Neural cell (in vitro differentiated cells): Measurements from ENCODE around the gene CRACDL. TPM values are rescaled to one million over a fixed set of nuclear protein-coding genes. Genes with fewer than 3 reads are reported as not detected.

Experiments
- H2AFZ ChIP-seq: fragments of 200-600, 300-800 bp; sonication (generic), shearing (Covaris generic); 2 replicates; pipeline ENCODE4 v1.6.0; 2014; ENCODE audit warnings: low read depth, mild to moderate bottlenecking, antibody characterized with exemption, low read length, moderate library complexity
- H3F3A ChIP-seq: fragments of 200-600 bp; shearing (Covaris generic); 2 replicates; pipeline ENCODE4 v1.6.1; 2016; ENCODE audit warnings: mild to moderate bottlenecking, moderate library complexity, mixed read lengths, antibody characterized with exemption, low read length; ENCODE audit not compliant: insufficient read depth, poor library complexity, severe bottlenecking
- H3K27ac ChIP-seq: fragments of 200-600, 300-800 bp; sonication (generic), shearing (Covaris generic); 2 replicates; pipeline ENCODE4 v1.5.1; 2014; ENCODE audit warnings: mild to moderate bottlenecking, low read length, moderate library complexity
- H3K27me3 ChIP-seq: fragments of 300-800, 200-600 bp; sonication (generic), shearing (Covaris generic); 2 replicates; pipeline ENCODE4 v1.6.0; 2014; ENCODE audit warnings: mild to moderate bottlenecking, low read depth, low read length, moderate library complexity; ENCODE audit not compliant: insufficient read depth
- H3K36me3 ChIP-seq: fragments of 300-800, 200-600 bp; sonication (generic), shearing (Covaris generic); 2 replicates; pipeline ENCODE4 v1.5.1; 2014; ENCODE audit warnings: mild to moderate bottlenecking, antibody characterized with exemption, low read length, moderate library complexity; ENCODE audit not compliant: insufficient read depth
- H3K4me2 ChIP-seq: fragments of 300-800, 200-600 bp; sonication (generic), shearing (Covaris generic); 2 replicates; pipeline ENCODE4 v1.6.0; 2014; ENCODE audit warnings: mild to moderate bottlenecking, low read length
- H3K4me3 ChIP-seq: fragments of 300-800, 200-600 bp; sonication (generic), shearing (Covaris generic); 2 replicates; pipeline ENCODE4 v1.5.1; 2014; ENCODE audit warnings: mild to moderate bottlenecking, low read length, moderate library complexity
- H3K79me2 ChIP-seq: fragments of 200-600 bp; shearing (Covaris generic); replicated peaks from 2 replicates; pipeline ENCODE4 v1.6.0; 2014; ENCODE audit warnings: mild to moderate bottlenecking, low read length, moderate library complexity; ENCODE audit not compliant: insufficient read depth
- H3K9ac ChIP-seq: fragments of 300-800, 200-600 bp; sonication (generic), shearing (Covaris generic); 2 replicates; pipeline ENCODE4 v1.6.1; 2016; ENCODE audit warnings: mild to moderate bottlenecking, low read length, mixed read lengths
- H3K9me2 ChIP-seq: fragments of 200-600 bp; shearing (Covaris generic); 2 replicates; pipeline ENCODE4 v1.6.1; 2016; ENCODE audit warnings: mild to moderate bottlenecking, low read length, mixed read lengths; ENCODE audit not compliant: insufficient read depth
- H3K9me3 ChIP-seq: fragments of 200-600, 300-800 bp; sonication (generic), shearing (Covaris generic); 2 replicates; pipeline ENCODE4 v1.6.1; 2016; ENCODE audit warnings: mild to moderate bottlenecking, mixed run types, low read length, moderate library complexity, mixed read lengths
- H4K20me1 ChIP-seq: fragments of 200-600 bp; shearing (Covaris generic); 2 replicates; pipeline ENCODE4 v1.6.1; 2016; ENCODE audit warnings: mild to moderate bottlenecking, mixed run types; ENCODE audit not compliant: insufficient read depth
- CTCF ChIP-seq: fragments of 450-650 bp; IDR thresholded peaks from 2 replicates; pipeline ENCODE4 v1.5.1; 2014; ENCODE audit warnings: antibody characterized with exemption, mild to moderate bottlenecking, moderate library complexity; ENCODE audit not compliant: poor library complexity, severe bottlenecking
- EP300 ChIP-seq: fragments of 450-650 bp; conservative IDR thresholded peaks from 2 replicates; pipeline ENCODE4 v1.6.1; 2014; ENCODE audit warnings: antibody characterized with exemption, mild to moderate bottlenecking, moderate library complexity; ENCODE audit not compliant: poor library complexity, severe bottlenecking
- EZH2 ChIP-seq: fragments of 200-600, 300-800 bp; shearing (Covaris generic), sonication (generic); IDR thresholded peaks from 2 replicates; pipeline ENCODE4 v1.6.1; 2014; ENCODE audit warnings: antibody characterized with exemption, low read length, borderline replicate concordance, mild to moderate bottlenecking; ENCODE audit not compliant: insufficient read depth, poor library complexity, severe bottlenecking
- MXI1 ChIP-seq: fragments of 450-650 bp; conservative IDR thresholded peaks from 2 replicates; pipeline ENCODE4 v1.6.1; 2014; ENCODE audit warnings: antibody characterized with exemption, mild to moderate bottlenecking; ENCODE audit not compliant: poor library complexity, severe bottlenecking
- POLR2AphosphoS5 ChIP-seq: IDR thresholded peaks from 2 replicates; pipeline ENCODE4 v1.6.1; 2012
- RAD21 ChIP-seq: fragments of 450-650 bp; conservative IDR thresholded peaks from 2 replicates; pipeline ENCODE4 v1.6.1; 2014; ENCODE audit warnings: antibody characterized with exemption, mild to moderate bottlenecking, moderate library complexity
- REST ChIP-seq: IDR thresholded peaks from 2 replicates; pipeline ENCODE4 v1.6.1; 2012; ENCODE audit warnings: borderline replicate concordance
- SMC3 ChIP-seq: fragments of 450-650 bp; conservative IDR thresholded peaks from 2 replicates; pipeline ENCODE4 v1.6.1; 2014; ENCODE audit warnings: antibody characterized with exemption, mild to moderate bottlenecking, moderate library complexity; ENCODE audit not compliant: poor library complexity
- TAF1 ChIP-seq: IDR thresholded peaks from 2 replicates; pipeline ENCODE4 v1.6.1; 2012; ENCODE audit warnings: low read depth
- polyA plus RNA-seq: library from polyadenylated mRNA; depleted of rRNA; stranded (reverse); fragments of >200 nt; gene quantifications from 2 replicates; pipeline ENCODE4 v1.2.3, GENCODE V29; 2014

Gene CRACDL
- polyA plus RNA-seq, 1 donor from 2014 or later: 0.85 TPM

- no peaks in the 10 kb centered on the region for H3K36me3 ChIP-seq
- H2AFZ ChIP-seq: no peak overlapping the region
- TF ChIP-seq SMC3 (no peak), REST (no peak), RAD21 (no peak), CTCF (no peak), MXI1 (no peak), POLR2AphosphoS5 (no peak), EP300 (no peak), TAF1 (no peak), EZH2 (no peak)
- H3K4me2 ChIP-seq: no peak overlapping the region
- no peaks in the 10 kb centered on the region for H3K9me3 ChIP-seq
- no peaks in the 10 kb centered on the region for H3K27me3 ChIP-seq
- H4K20me1 ChIP-seq: no peaks in the 10 kb centered on the region
- no peak overlapping the region for H3K4me3 ChIP-seq
- H3F3A ChIP-seq: no peaks in the 10 kb centered on the region
- no peaks in the 10 kb centered on the region for H3K79me2 ChIP-seq
- no peak overlapping the region for H3K27ac ChIP-seq
- no peaks in the 10 kb centered on the region for H3K9me2 ChIP-seq
- no peak overlapping the region for H3K9ac ChIP-seq
These were observed 153.5 kb downstream of the CRACDL start for GRCh38 chr2:98782570-98782969.

- H3K9me2 ChIP-seq: no peaks in the 10 kb centered on the region
These were observed 154.2 kb downstream of the CRACDL start for GRCh38 chr2:98781822-98782221.

More at GRCh38 chr2:98781822-98782221, 154.2 kb downstream of the CRACDL start:
- Histone ChIP-seq H2AFZ (no peak overlapping the region), H3K9ac (no peak overlapping the region), H3K79me2 (no peaks in the 10 kb centered on the region), H3K9me3 (no peaks in the 10 kb centered on the region), H3K36me3 (no peaks in the 10 kb centered on the region), H3K27me3 (no peaks in the 10 kb centered on the region), H3K4me2 (no peak overlapping the region), H3F3A (no peaks in the 10 kb centered on the region), H4K20me1 (no peaks in the 10 kb centered on the region), H3K27ac (no peak overlapping the region), H3K4me3 (no peak overlapping the region)
- TF ChIP-seq REST: no peak
- TF ChIP-seq MXI1: no peak
- no peak for TF ChIP-seq SMC3
- TF ChIP-seq RAD21: no peak
- TF ChIP-seq EZH2: no peak
- TF ChIP-seq TAF1: no peak
- TF ChIP-seq POLR2AphosphoS5: no peak
- TF ChIP-seq CTCF: no peak
- TF ChIP-seq EP300: no peak
